Muscle of back (tissue), 10 donors: Measurements from ENCODE around the gene PQBP1. TPM values are rescaled to one million over a fixed set of nuclear protein-coding genes. Genes with fewer than 3 reads are reported as not detected.

Experiments
- polyA plus RNA-seq, 10 donors: library from polyadenylated mRNA; unstranded; fragments of 120-200 nt; gene quantifications; one replicate each; pipeline ENCODE4 v1.2.1, GENCODE V29; 2013; ENCODE audit not compliant: insufficient read length in 10 of 10

The PQBP1 gene
- polyA plus RNA-seq, 10 donors: 45.2 to 72.5 (median 57.7) TPM

Other genes with a start within 250 kb of the PQBP1 start
- 1 to 10 TPM; 3.0 to 8.0 (median 3.9) TPM for gene WAS, start 214.1 kb upstream of the PQBP1 start, polyA plus RNA-seq
- gene SUV39H1, start 201.2 kb upstream of the PQBP1 start, polyA plus RNA-seq: 1 to 10 TPM; 3.2 to 5.5 (median 3.9) TPM
- gene GLOD5, start 136.2 kb upstream of the PQBP1 start, polyA plus RNA-seq: not detected
- gene GATA1, start 111.3 kb upstream of the PQBP1 start, polyA plus RNA-seq: 1 to 10 TPM in 2 of 10 donors, under 1 TPM in 8; 0.28 to 1.9 (median 0.65) TPM
- gene HDAC6, start 95.9 kb upstream of the PQBP1 start, polyA plus RNA-seq: 100 to 1,000 TPM in 5 of 10 donors, 10 to 100 TPM in 5; 76.5 to 118 (median 95.7) TPM
- not detected for gene ERAS, start 71.4 kb upstream of the PQBP1 start, polyA plus RNA-seq
- under 1 TPM in 6 of 10 donors, not detected in 4; 0.15 to 0.76 (median 0.22) TPM for gene PCSK1N, start 62.3 kb upstream of the PQBP1 start, polyA plus RNA-seq
- gene TIMM17B, start 162 bp upstream of the PQBP1 start, polyA plus RNA-seq: 10 to 100 TPM; 24.1 to 39.0 (median 30.1) TPM
- 10 to 100 TPM; 12.9 to 20.8 (median 16.2) TPM for gene SLC35A2, start 13.7 kb downstream of the PQBP1 start, polyA plus RNA-seq
- gene PIM2, start 21.1 kb downstream of the PQBP1 start, polyA plus RNA-seq: 1 to 10 TPM; 1.3 to 9.1 (median 2.1) TPM
- gene OTUD5, start 59.7 kb downstream of the PQBP1 start, polyA plus RNA-seq: 10 to 100 TPM; 31.5 to 41.9 (median 34.9) TPM
- gene KCND1, start 73.9 kb downstream of the PQBP1 start, polyA plus RNA-seq: 1 to 10 TPM in 6 of 10 donors, under 1 TPM in 4; 0.87 to 2.2 (median 1.3) TPM
- gene GRIPAP1, start 104.3 kb downstream of the PQBP1 start, polyA plus RNA-seq: 10 to 100 TPM; 16.9 to 34.3 (median 23.9) TPM
- 10 to 100 TPM; 17.6 to 26.0 (median 21.0) TPM for gene TFE3, start 145.4 kb downstream of the PQBP1 start, polyA plus RNA-seq
- 1 to 10 TPM; 3.2 to 5.3 (median 3.8) TPM for gene CCDC120, start 161.1 kb downstream of the PQBP1 start, polyA plus RNA-seq
- 10 to 100 TPM; 16.4 to 28.4 (median 22.5) TPM for gene PRAF2, start 176.1 kb downstream of the PQBP1 start, polyA plus RNA-seq
- gene WDR45, start 182.0 kb downstream of the PQBP1 start, polyA plus RNA-seq: 10 to 100 TPM; 26.6 to 49.1 (median 34.1) TPM
- gene GPKOW, start 225.8 kb downstream of the PQBP1 start, polyA plus RNA-seq: 10 to 100 TPM; 15.4 to 19.0 (median 18.0) TPM